ENCODE measurements around the gene TRMT2A.
A peak's percentile ranks its signal among the peaks of the same experiment; 100 is the strongest.

The TRMT2A gene

GRCh38 chr22:20099099-20099711, 17.8 kb downstream of the TRMT2A start:
- no peak for DNase-seq

- DNase-seq = no peak
These were observed 20.2 kb downstream of the TRMT2A start for GRCh38 chr22:20096574-20097420.

- no peak for DNase-seq
These were observed 21.5 kb downstream of the TRMT2A start for GRCh38 chr22:20095521-20095920.

- no peak for DNase-seq
These were observed 22.7 kb downstream of the TRMT2A start for GRCh38 chr22:20094197-20094807.

- no peak for DNase-seq
These were observed 23.4 kb downstream of the TRMT2A start for GRCh38 chr22:20093418-20094196.

- DNase-seq = no peak
These were observed 24.6 kb downstream of the TRMT2A start for GRCh38 chr22:20092477-20092854.

GRCh38 chr22:20091690-20092476, 25.1 kb downstream of the TRMT2A start:
- no peak for DNase-seq

GRCh38 chr22:20090730-20091240, 26.2 kb downstream of the TRMT2A start:
- DNase-seq = no peak

- DNase-seq = peak; percentile 19
These were observed 26.9 kb downstream of the TRMT2A start for GRCh38 chr22:20089977-20090729.

- DNase-seq = no peak
These were observed 27.6 kb downstream of the TRMT2A start for GRCh38 chr22:20089226-20089976.

GRCh38 chr22:20088263-20088648, 28.8 kb downstream of the TRMT2A start:
- no peak for DNase-seq

- DNase-seq = no peak
These were observed 29.4 kb downstream of the TRMT2A start for GRCh38 chr22:20087319-20088262.

- DNase-seq = no peak
These were observed 30.3 kb downstream of the TRMT2A start for GRCh38 chr22:20086763-20087162.

- no peak for DNase-seq
These were observed 30.9 kb downstream of the TRMT2A start for GRCh38 chr22:20086101-20086599.

- DNase-seq = no peak
These were observed 31.4 kb downstream of the TRMT2A start for GRCh38 chr22:20085651-20086050.

- no peak for DNase-seq
These were observed 32.2 kb downstream of the TRMT2A start for GRCh38 chr22:20084547-20085413.

- no peak for DNase-seq
These were observed 33.0 kb downstream of the TRMT2A start for GRCh38 chr22:20083891-20084546.

All from suppressor macrophage treated with lipopolysaccharide for 4 hours (primary cell).